GM23248 (cell line): ENCODE measurements around the gene GDF7. TPM values are rescaled to one million over a fixed set of nuclear protein-coding genes. Genes with fewer than 3 reads are reported as not detected.
"Not testable (repeated sequence)": the region's sequence is repeated elsewhere in the genome, so short reads cannot be mapped to it uniquely, and the experiment has no call there.

Source experiments
- DNase-seq: peaks from one replicate; pipeline ENCODE4 v3.0.0-alpha.2; 2015
- H2AFZ ChIP-seq: fragments of 200-600 bp; sonication (generic); 2 replicates; pipeline ENCODE4 v1.6.1; 2016; ENCODE audit warnings: antibody characterized with exemption
- H3F3A ChIP-seq: fragments of 200-600 bp; sonication (generic); 2 replicates; pipeline ENCODE4 v1.6.1; 2016; ENCODE audit warnings: mild to moderate bottlenecking, antibody characterized with exemption, mixed run types; ENCODE audit not compliant: insufficient read depth
- H3K27ac ChIP-seq: fragments of 200-600 bp; sonication (generic); 2 replicates; pipeline ENCODE4 v1.5.1; 2016; ENCODE audit warnings: mild to moderate bottlenecking
- H3K27me3 ChIP-seq: fragments of 200-600 bp; sonication (generic); replicated peaks from 2 replicates; pipeline ENCODE4 v1.6.1; 2016; ENCODE audit warnings: mild to moderate bottlenecking; ENCODE audit not compliant: insufficient read depth
- H3K36me3 ChIP-seq: fragments of 200-600 bp; sonication (generic); 2 replicates; pipeline ENCODE4 v1.6.1; 2016; ENCODE audit warnings: low read depth, mild to moderate bottlenecking
- H3K4me1 ChIP-seq: fragments of 200-600 bp; sonication (generic); 2 replicates; pipeline ENCODE4 v1.6.1; 2016; ENCODE audit warnings: mild to moderate bottlenecking; ENCODE audit not compliant: insufficient read depth
- H3K4me2 ChIP-seq: fragments of 200-600 bp; sonication (generic); one replicate; pipeline ENCODE4 v1.6.1; 2016; ENCODE audit warnings: mild to moderate bottlenecking; ENCODE audit not compliant: unreplicated experiment
- H3K4me3 ChIP-seq: fragments of 200-600 bp; sonication (generic); 2 replicates; pipeline ENCODE4 v1.5.1; 2016; ENCODE audit warnings: mild to moderate bottlenecking
- H3K79me2 ChIP-seq: fragments of 200-600 bp; sonication (generic); 2 replicates; pipeline ENCODE4 v1.6.1; 2016; ENCODE audit warnings: mild to moderate bottlenecking; ENCODE audit not compliant: insufficient read depth
- H3K9ac ChIP-seq: fragments of 200-600 bp; sonication (generic); 2 replicates; pipeline ENCODE4 v1.6.1; 2016; ENCODE audit warnings: mild to moderate bottlenecking
- H3K9me2 ChIP-seq: fragments of 200-600 bp; sonication (generic); 2 replicates; pipeline ENCODE4 v1.6.1; 2016; ENCODE audit warnings: mixed run types, mild to moderate bottlenecking, moderate library complexity; ENCODE audit not compliant: insufficient read depth
- H3K9me3 ChIP-seq: fragments of 200-600 bp; sonication (generic); one replicate; pipeline ENCODE4 v1.6.1; 2017; ENCODE audit warnings: low read depth
- H4K20me1 ChIP-seq: fragments of 200-600 bp; sonication (generic); 2 replicates; pipeline ENCODE4 v1.6.0; 2016; ENCODE audit not compliant: insufficient read depth
- EZH2 ChIP-seq: fragments of 200-600 bp; sonication (generic); IDR thresholded peaks from 2 replicates; pipeline ENCODE4 v1.6.1; 2018; ENCODE audit warnings: antibody characterized with exemption, mild to moderate bottlenecking; ENCODE audit not compliant: insufficient read depth, poor library complexity, severe bottlenecking
- EZH2phosphoT487 ChIP-seq: fragments of 200-600 bp; sonication (generic); IDR thresholded peaks from 2 replicates; pipeline ENCODE4 v1.6.1; 2018; ENCODE audit warnings: antibody characterized with exemption, moderate library complexity, mild to moderate bottlenecking, low read depth; ENCODE audit not compliant: insufficient read depth
- WGBS, 2 experiments: methylation state at CpG; one replicate each; pipeline ENCODE4 v1.1.6; 2015 to 2017; ENCODE audit warnings: low lambda C conversion rate in 2 of 2, low coverage in 1 of 2; ENCODE audit errors: missing lambda C conversion rate in 2 of 2; 5-methylcytosine and 5-hydroxymethylcytosine counted together
- in situ Hi-C: fragments of 300-500 bp; cut with MboI; formaldehyde crosslinking; loops from 2 replicates; pipeline ENCODE4 v1.15.0; 2020
- polyA plus RNA-seq: library from polyadenylated mRNA; unstranded; fragments of >200 nt; fragmentation: Nextera tagmentation; extraction: Ambion mirVana; gene quantifications from 2 replicates; pipeline ENCODE4 v1.2.1, GENCODE V29; 2016
- total RNA-seq: library from RNA; depleted of rRNA; stranded (reverse); fragments of >200 nt; shearing (Covaris generic); gene quantifications from 2 replicates; pipeline ENCODE4 v1.2.3, GENCODE V29; 2014

Gene GDF7
- total and polyA plus RNA-seq, 2 experiments from 2014 or later = 0.03 TPM; not detected in 1

- H3K36me3 ChIP-seq = not testable (repeated sequence)
- WGBS, 2 experiments = 95 to 97% methylated on average over 3 of the region's 3 CpGs
These were observed 49.2 kb downstream of the GDF7 start for GRCh38 chr2:20716164-20716563.

DNA sequence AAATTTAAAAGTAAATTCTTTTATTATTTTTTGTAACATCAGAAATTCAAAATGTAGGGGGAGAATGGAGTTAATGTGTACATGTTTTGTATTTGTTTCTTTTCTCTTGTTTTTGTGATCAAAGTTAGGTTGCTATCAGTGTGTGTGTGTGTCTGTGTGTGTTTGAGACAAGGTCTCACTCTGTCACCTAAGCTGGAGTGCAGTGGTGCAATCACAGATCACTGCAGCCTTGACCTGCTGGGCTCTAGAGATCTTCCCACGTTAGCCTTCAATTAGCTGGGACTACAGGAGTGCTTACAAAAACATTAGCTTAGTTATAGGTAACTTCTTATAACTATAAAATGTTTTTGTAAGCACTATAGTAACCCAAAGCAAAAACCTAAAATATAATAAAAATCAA lies 50.7 kb downstream of the GDF7 start:
- no peak for DNase-seq
- no peaks in the 10 kb centered on the region for H3K27me3 ChIP-seq
- H3K27ac ChIP-seq = no peak overlapping the region
- H3F3A ChIP-seq = no peaks in the 10 kb centered on the region
- peaks cover 9% of the 10 kb centered on the region; the same call in 1 of the 2 replicates for H3K79me2 ChIP-seq
- no peaks in the 10 kb centered on the region for H3K36me3 ChIP-seq
- H3K9me3 ChIP-seq = no peaks in the 10 kb centered on the region
- TF ChIP-seq EZH2phosphoT487 = no peak
- TF ChIP-seq EZH2 = no peak
- H3K4me2 ChIP-seq = no peak overlapping the region
- H3K9me2 ChIP-seq = no peaks in the 10 kb centered on the region
- H4K20me1 ChIP-seq = 0 out of 2 replicates have a peak, but pooled peaks cover 4% of the 10 kb centered on the region
- H3K4me3 ChIP-seq = no peak overlapping the region
- no peaks in the 10 kb centered on the region for H3K4me1 ChIP-seq
- no peak overlapping the region for H2AFZ ChIP-seq
- in situ Hi-C loops = no loop called here
- H3K9ac ChIP-seq = no peak overlapping the region
- WGBS, 2 experiments = 74 to 84% methylated on average over 1 of the region's 1 CpG

More at GRCh38 chr2:20716164-20716563, 49.2 kb downstream of the GDF7 start:
- H3K79me2 ChIP-seq, DNase-seq, H3K9ac ChIP-seq, H3K4me2 ChIP-seq, H3K4me1 ChIP-seq, H3K4me3 ChIP-seq, H4K20me1 ChIP-seq, H2AFZ ChIP-seq, in situ Hi-C loops, H3K9me3 ChIP-seq, H3K27me3 ChIP-seq, H3K27ac ChIP-seq, H3K9me2 ChIP-seq, H3F3A ChIP-seq: not testable (repeated sequence)

GRCh38 chr2:20722592-20723240 lies 55.8 kb downstream of the GDF7 start:
- Histone ChIP-seq H3F3A (no peaks in the 10 kb centered on the region), H3K36me3 (no peaks in the 10 kb centered on the region), H3K27ac (no peak overlapping the region), H3K9me3 (no peaks in the 10 kb centered on the region), H3K4me3 (no peak overlapping the region), H4K20me1 (0 out of 2 replicates have a peak, but pooled peaks cover 4% of the 10 kb centered on the region), H3K9me2 (no peaks in the 10 kb centered on the region), H3K9ac (no peak overlapping the region), H3K4me1 (peaks cover 5% of the 10 kb centered on the region; the same call in 1 of the 2 replicates), H3K4me2 (no peak overlapping the region), H3K79me2 (peaks cover 9% of the 10 kb centered on the region; the same call in 1 of the 2 replicates), H3K27me3 (no peaks in the 10 kb centered on the region), H2AFZ (no peak overlapping the region)
- 98 to 100% methylated on average over 1 of the region's 1 CpG for WGBS, 2 experiments
- no peak for DNase-seq
- in situ Hi-C loops = no loop called here
- TF ChIP-seq EZH2 (no peak), EZH2phosphoT487 (no peak)

GRCh38 chr2:20723543-20723942 lies 56.6 kb downstream of the GDF7 start:
- Histone ChIP-seq H3K9me3 (no peaks in the 10 kb centered on the region), H4K20me1 (0 out of 2 replicates have a peak, but pooled peaks cover 4% of the 10 kb centered on the region), H3F3A (no peaks in the 10 kb centered on the region), H2AFZ (no peak overlapping the region), H3K4me2 (no peak overlapping the region), H3K27me3 (no peaks in the 10 kb centered on the region), H3K4me1 (peaks cover 5% of the 10 kb centered on the region; the same call in 1 of the 2 replicates), H3K27ac (no peak overlapping the region), H3K9ac (no peak overlapping the region), H3K4me3 (no peak overlapping the region), H3K79me2 (peaks cover 9% of the 10 kb centered on the region; the same call in 1 of the 2 replicates), H3K36me3 (no peaks in the 10 kb centered on the region), H3K9me2 (no peaks in the 10 kb centered on the region)
- in situ Hi-C loops = no loop called here
- no peak for TF ChIP-seq EZH2
- TF ChIP-seq EZH2phosphoT487 = no peak
- DNase-seq = peak; percentile 41
